H1 (cell line): ENCODE data around the gene STK16. TPM values are rescaled to one million over a fixed set of nuclear protein-coding genes. Genes with fewer than 3 reads are reported as not detected.

Source experiments
- BACH1 ChIP-seq: IDR thresholded peaks from 2 replicates; pipeline ENCODE4 v1.6.1; 2012; ENCODE audit warnings: low read length, improper control_type of control experiment
- CHD2 ChIP-seq: IDR thresholded peaks from 2 replicates; pipeline ENCODE4 v1.6.1; 2012; ENCODE audit warnings: low read length, improper control_type of control experiment
- RFX5 ChIP-seq: IDR thresholded peaks from 2 replicates; pipeline ENCODE4 v1.6.1; 2011; ENCODE audit warnings: low read depth, low read length, improper control_type of control experiment, borderline replicate concordance
- TBP ChIP-seq: IDR thresholded peaks from 2 replicates; pipeline ENCODE4 v1.6.1; 2011; ENCODE audit warnings: low read depth, low read length, improper control_type of control experiment
- polyA plus RNA-seq, 7 experiments: library from polyadenylated mRNA; depleted of rRNA in 3 of 7; stranded (reverse) in 5 of 7; unstranded in 2 of 7; fragments of >200 nt in 5 of 7; fragments of 200-250 nt in 2 of 7; gene quantifications; 1 replicate in 5 of 7; 2 replicates in 1 of 7; 4 replicates in 1 of 7; pipeline versions ENCODE4 v1.2.1 to v1.2.3, GENCODE V29; 2011 to 2013; ENCODE audit warnings: missing spikeins in 2 of 7, mixed read lengths in 2 of 7
- total RNA-seq: library from RNA; stranded (reverse); fragmentation: NEBNext Ultra II Directional; extraction: Animal tissue kit (Norgen Biotek cat#: 25700); gene quantifications from 2 replicates; pipeline ENCODE4 v1.2.1, GENCODE V29; 2021

STK16 gene
- total and polyA plus RNA-seq, 2 of the 8 experiments (the other 6 are each of a cell fraction or from before 2014, with no cell fraction given) = 21.3 to 51.4 TPM

DNA sequence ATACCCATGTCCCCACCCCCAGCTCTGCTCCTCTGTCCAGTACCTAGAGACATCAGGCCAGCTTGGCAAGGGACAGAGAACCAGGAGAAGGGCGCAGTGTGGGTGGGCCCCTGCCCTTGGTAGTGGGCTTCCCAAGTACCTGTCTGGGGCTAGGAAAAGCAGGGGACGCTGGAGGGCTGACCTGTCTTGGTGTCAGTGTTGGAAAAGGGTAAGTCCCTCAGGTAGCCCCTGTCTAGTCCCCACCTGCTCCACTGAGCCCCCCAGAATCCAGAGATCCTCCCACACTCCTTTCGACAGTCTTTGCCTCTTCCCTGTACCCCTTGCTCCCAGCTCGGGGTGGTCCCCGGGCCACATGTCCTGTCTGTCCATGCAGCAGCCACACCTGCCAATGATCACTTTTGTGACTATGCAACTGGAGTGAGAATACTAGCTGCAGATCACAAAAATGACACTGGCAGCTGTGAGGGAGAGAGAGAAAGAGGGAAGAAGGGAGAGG, 48.5 kb downstream of the STK16 start (continued):
- TF ChIP-seq CHD2 (no peak), BACH1 (no peak), TBP (no peak), RFX5 (no peak)
